ENCODE data around the gene PCDHGB4. TPM values are rescaled to one million over a fixed set of nuclear protein-coding genes. Genes with fewer than 3 reads are reported as not detected.

Gene PCDHGB4
- total and polyA plus RNA-seq, 4 donors: 0.31 to 12.1 (median 4.0) TPM

DNA sequence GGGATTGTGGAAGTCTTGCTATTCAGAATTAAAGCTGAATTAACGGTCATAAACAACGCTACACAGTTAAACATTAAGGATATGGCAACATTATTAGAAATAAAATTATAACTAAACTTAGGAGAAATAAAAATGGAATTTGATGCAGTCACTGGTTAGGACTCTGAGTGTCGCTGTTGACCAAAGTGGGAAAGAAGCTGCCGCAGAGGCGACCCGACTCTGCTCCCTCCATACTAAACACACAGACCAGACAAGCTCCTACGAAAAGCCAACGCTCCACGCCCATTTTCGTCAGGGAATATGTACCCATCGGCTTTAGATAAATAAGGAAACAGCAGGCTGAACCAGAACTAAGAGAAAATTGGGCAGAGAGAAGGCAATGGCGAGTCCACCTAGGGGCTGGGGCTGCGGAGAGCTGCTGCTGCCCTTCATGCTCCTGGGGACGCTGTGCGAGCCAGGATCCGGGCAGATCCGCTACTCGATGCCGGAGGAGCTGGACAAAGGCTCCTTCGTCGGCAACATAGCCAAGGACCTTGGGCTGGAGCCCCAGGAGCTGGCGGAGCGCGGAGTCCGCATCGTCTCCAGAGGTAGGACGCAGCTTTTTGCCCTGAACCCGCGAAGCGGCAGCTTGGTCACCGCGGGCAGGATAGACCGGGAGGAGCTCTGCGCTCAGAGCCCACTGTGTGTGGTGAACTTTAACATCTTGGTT lies 23.4 kb upstream of the PCDHGB4 start, which contains the start of gene PCDHGA5:
TSS of gene PCDHGA5 (plus strand) at position 211 of the 709 bp plus-strand sequence. CDS start at position 380, 169 bp downstream.
- H3K36me3 ChIP-seq (ENCODE audit: control insufficient read depth in 4 of 4, insufficient read depth in 4 of 4, low read length in 4 of 4): peaks cover 0 to 3% (median 0%) of the 10 kb centered on the region in 4 donors
- no peak for TF ChIP-seq CTCF (IDR thresholded peaks at IDR 0.05; ENCODE audit: control extremely low read depth, extremely low read depth)
- no peak within 1 kb of the TSS for H3K4me3 ChIP-seq
- peaks cover 0 to 48% (median 23%) of the 10 kb centered on the region in 4 donors for H3K9me3 ChIP-seq (ENCODE audit: control insufficient read depth in 4 of 4, insufficient read depth in 3 of 4, low read length in 3 of 4)
- no peak within 1 kb of the TSS for H3K9ac ChIP-seq (ENCODE audit: insufficient read depth in 1 of 2, low read length in 2 of 2)
- ATAC-seq (ENCODE audit: insufficient read depth, low FRiP score) (no peak), DNase-seq (peak in 2 of 3 donors; percentile 24 to 25)
- H3K27me3 ChIP-seq (ENCODE audit: control insufficient read depth in 3 of 3, insufficient read depth in 3 of 3, low read length in 2 of 3): peaks cover 0 to 6% (median 5%) of the 10 kb centered on the region in 3 donors
- H3K27ac ChIP-seq (ENCODE audit: low read depth in 1 of 2, low read length in 1 of 2): no peak within 1 kb of the TSS
- 15 to 16% methylated on average over 34 of the region's 34 CpGs for WGBS, 2 donors
- peaks cover 0 to 2% (median 0%) of the 10 kb centered on the region in 5 donors for H3K4me1 ChIP-seq (ENCODE audit: control insufficient read depth in 5 of 5, insufficient read depth in 5 of 5, low read length in 5 of 5)

DNA sequence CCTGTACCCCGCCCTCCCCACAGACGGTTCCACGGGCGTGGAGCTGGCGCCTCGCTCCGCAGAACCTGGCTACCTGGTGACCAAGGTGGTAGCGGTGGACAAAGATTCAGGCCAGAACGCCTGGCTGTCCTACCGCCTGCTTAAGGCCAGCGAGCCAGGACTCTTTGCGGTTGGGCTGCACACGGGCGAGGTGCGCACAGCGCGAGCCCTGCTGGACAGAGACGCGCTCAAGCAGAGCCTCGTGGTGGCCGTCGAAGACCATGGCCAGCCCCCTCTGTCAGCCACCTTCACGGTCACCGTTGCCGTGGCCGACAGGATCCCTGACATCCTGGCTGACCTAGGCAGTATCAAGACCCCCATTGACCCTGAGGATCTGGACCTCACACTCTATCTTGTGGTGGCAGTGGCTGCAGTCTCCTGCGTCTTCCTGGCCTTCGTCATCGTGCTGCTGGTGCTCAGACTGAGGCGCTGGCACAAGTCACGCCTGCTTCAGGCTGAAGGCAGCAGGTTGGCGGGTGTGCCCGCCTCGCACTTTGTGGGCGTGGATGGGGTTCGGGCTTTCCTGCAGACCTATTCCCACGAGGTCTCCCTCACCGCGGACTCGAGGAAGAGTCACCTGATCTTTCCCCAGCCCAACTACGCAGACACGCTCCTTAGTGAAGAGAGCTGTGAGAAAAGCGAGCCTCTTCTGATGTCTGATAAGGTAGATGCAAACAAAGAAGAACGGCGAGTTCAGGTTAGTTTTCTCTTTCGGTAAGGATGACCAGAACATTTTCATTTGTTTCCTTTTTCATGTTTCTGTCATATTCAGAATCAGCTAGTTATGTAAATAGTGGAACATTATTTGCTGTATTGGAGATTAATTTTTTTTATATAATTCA lies 21.2 kb upstream of the PCDHGB4 start:
- no peak overlapping the region for H3K4me3 ChIP-seq
- peaks cover 0 to 49% (median 23%) of the 10 kb centered on the region in 4 donors for H3K9me3 ChIP-seq (ENCODE audit: control insufficient read depth in 4 of 4, insufficient read depth in 3 of 4, low read length in 3 of 4)
- ATAC-seq (ENCODE audit: insufficient read depth, low FRiP score) (no peak), DNase-seq (no peak)
- peaks cover 0 to 2% (median 0%) of the 10 kb centered on the region in 5 donors for H3K4me1 ChIP-seq (ENCODE audit: control insufficient read depth in 5 of 5, insufficient read depth in 5 of 5, low read length in 5 of 5)
- TF ChIP-seq CTCF (IDR thresholded peaks at IDR 0.05; ENCODE audit: control extremely low read depth, extremely low read depth): no peak
- H3K36me3 ChIP-seq (ENCODE audit: control insufficient read depth in 4 of 4, insufficient read depth in 4 of 4, low read length in 4 of 4): no peaks in the 10 kb centered on the region
- H3K27ac ChIP-seq (ENCODE audit: low read depth in 1 of 2, low read length in 1 of 2): no peak overlapping the region
- WGBS, 2 donors: 32 to 34% methylated on average over 46 of the region's 46 CpGs
- H3K9ac ChIP-seq (ENCODE audit: insufficient read depth in 1 of 2, low read length in 2 of 2): no peak overlapping the region
- peaks cover 0 to 6% (median 5%) of the 10 kb centered on the region in 3 donors for H3K27me3 ChIP-seq (ENCODE audit: control insufficient read depth in 3 of 3, insufficient read depth in 3 of 3, low read length in 2 of 3)

- peaks cover 0 to 3% (median 3%) of the 10 kb centered on the region in 3 donors for H3K27me3 ChIP-seq (ENCODE audit: control insufficient read depth in 3 of 3, insufficient read depth in 3 of 3, low read length in 2 of 3)
- peaks cover 0 to 56% (median 26%) of the 10 kb centered on the region in 4 donors for H3K9me3 ChIP-seq (ENCODE audit: control insufficient read depth in 4 of 4, insufficient read depth in 3 of 4, low read length in 3 of 4)
- no peak within 1 kb of the TSS for H3K4me3 ChIP-seq
- peak in 2 of 3 donors; percentile 29 to 30 for DNase-seq
- no peak within 1 kb of the TSS for H3K27ac ChIP-seq (ENCODE audit: low read depth in 1 of 2, low read length in 1 of 2)
- H3K9ac ChIP-seq (ENCODE audit: insufficient read depth in 1 of 2, low read length in 2 of 2): no peak within 1 kb of the TSS
- H3K36me3 ChIP-seq (ENCODE audit: control insufficient read depth in 4 of 4, insufficient read depth in 4 of 4, low read length in 4 of 4): peaks cover 0 to 7% (median 0%) of the 10 kb centered on the region in 4 donors
- ATAC-seq (ENCODE audit: insufficient read depth, low FRiP score): no peak
- no peak for TF ChIP-seq CTCF (IDR thresholded peaks at IDR 0.05; ENCODE audit: control extremely low read depth, extremely low read depth)
- H3K4me1 ChIP-seq (ENCODE audit: control insufficient read depth in 5 of 5, insufficient read depth in 5 of 5, low read length in 5 of 5): no peaks in the 10 kb centered on the region
- WGBS, 2 donors: 17 to 19% methylated on average over 32 of the region's 32 CpGs
These were observed 17.3 kb upstream of the PCDHGB4 start, which contains the start of gene PCDHGB3 for GRCh38 chr5:141369994-141370848. PCDHGB3 (plus strand) TSS chr5:141370242; CDS start chr5:141370395, 153 bp downstream.

Measured in lung (tissue), 12 donors.